Measurements from ENCODE around the gene KIFC1.

Gene KIFC1

DNA sequence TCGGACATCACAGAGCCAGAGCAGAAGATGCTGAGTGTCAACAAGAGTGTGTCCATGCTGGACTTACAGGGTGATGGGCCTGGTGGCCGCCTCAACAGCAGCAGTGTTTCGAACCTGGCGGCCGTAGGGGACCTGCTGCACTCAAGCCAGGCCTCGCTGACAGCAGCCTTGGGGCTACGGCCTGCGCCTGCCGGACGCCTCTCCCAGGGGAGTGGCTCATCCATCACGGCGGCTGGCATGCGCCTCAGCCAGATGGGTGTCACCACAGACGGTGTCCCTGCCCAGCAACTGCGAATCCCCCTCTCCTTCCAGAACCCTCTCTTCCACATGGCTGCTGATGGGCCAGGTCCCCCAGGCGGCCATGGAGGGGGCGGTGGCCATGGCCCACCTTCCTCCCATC, 51.4 kb downstream of the KIFC1 start:
- no peak for DNase-seq (ENCODE audit: low spot score)

DNA sequence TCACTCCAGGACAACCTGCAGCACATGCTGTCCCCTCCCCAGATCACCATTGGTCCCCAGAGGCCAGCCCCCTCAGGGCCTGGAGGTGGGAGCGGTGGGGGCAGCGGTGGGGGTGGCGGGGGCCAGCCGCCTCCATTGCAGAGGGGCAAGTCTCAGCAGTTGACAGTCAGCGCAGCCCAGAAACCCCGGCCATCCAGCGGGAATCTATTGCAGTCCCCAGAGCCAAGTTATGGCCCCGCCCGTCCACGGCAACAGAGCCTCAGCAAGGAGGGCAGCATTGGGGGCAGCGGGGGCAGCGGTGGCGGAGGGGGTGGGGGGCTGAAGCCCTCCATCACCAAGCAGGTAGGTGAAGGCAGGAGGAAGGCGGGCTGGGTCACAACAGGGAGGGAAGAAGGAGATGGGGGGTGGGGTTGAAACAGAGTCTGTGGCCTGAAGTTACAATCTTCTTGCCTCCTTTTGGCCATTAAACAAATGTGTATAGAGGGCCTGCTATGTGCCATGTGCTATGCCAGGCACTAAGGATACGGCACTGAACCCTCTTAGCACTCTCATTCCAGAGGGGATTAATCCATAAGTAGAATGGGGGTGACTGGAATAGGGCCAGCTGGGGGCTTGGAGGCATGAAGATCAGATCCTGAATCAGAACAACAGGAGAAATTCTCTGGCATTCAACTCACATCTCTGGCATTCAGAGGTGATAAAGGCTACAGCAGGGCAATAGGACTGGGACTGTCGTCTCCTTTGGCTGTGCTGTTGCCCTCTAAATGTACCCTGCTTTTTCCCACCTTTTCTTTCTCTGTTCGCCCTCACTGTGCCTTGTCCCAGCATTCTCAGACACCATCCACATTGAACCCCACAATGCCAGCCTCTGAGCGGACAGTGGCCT, 52.2 kb downstream of the KIFC1 start:
- DNase-seq (ENCODE audit: low spot score): no peak

DNA sequence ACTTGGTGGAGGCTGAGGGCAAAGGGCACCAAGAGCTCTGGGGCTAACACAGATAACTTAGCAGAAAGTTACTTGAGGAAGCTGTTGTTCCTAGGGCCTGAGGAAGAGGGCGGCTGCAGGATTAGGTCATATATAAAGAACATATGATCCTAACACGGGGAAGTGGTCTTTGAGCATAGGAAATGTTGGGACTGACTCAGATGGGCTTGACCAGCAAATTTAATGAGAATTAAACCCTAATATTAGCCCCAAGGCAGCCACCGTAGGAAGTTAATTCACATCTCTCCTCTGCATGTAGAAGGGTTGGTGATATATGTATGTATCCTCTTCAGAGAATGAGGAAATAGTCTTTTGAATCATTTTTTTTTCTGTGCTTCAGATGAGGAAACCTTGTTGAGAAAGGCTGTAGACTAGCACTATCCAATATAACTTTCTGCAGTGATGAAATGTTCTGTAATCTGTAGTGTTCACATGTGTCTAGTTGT, 53.5 kb downstream of the KIFC1 start:
- no peak for DNase-seq (ENCODE audit: low spot score)

DNA sequence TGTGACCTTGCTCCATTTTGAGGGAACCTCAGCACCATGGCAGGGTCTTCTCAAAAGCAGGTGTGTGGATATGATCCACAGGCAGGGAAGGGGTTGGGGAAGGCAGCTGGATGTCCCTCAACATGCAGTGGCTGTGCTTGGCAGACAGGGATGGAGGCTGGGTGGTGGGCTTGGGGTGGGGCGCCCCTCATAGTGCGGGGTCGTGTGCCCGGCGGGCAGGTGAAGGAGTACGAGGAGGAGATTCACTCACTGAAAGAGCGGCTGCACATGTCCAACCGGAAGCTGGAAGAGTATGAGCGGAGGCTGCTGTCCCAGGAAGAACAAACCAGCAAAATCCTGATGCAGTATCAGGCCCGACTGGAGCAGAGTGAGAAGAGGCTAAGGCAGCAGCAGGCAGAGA, 54.7 kb downstream of the KIFC1 start:
- no peak for DNase-seq (ENCODE audit: low spot score)

DNA sequence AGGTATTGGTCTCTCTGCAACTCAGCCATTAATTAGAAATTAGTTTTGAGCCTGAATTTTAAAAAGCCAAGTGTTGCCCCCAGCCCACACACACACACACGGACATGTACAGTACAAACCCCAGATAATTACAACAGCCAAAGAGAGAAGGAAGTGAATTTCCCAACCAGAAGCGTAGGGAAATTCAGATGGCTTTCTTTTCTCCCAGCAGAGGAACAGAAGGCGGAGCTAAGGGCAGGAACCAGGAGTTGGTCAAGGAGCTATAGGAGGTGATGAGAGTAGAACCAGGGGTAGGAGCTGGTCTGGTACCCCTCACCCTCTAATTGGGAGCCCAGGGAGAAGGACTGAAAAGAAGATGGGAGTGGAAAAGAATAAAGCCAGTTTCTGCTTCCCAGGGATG, 58.8 kb downstream of the KIFC1 start:
- DNase-seq (ENCODE audit: low spot score): peak; percentile 4

DNA sequence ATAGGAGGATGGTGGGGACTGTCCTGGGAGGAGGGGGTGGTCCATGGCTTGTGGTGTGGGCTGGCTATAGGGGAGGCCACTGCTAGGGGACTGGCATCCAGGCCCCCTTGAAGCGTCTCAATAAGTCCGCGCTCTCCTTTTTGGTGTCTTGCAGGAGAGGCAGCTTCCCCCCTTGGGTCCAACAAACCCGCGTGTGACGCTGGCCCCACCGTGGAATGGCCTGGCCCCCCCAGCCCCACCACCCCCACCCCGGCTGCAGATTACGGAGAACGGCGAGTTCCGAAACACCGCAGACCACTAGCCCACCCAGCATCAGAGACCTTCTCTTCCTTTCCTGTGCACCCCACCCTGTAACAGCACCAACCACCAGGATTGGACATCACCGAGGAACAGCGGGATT, 60.0 kb downstream of the KIFC1 start:
- peak; percentile 6 for DNase-seq (ENCODE audit: low spot score)

DNA sequence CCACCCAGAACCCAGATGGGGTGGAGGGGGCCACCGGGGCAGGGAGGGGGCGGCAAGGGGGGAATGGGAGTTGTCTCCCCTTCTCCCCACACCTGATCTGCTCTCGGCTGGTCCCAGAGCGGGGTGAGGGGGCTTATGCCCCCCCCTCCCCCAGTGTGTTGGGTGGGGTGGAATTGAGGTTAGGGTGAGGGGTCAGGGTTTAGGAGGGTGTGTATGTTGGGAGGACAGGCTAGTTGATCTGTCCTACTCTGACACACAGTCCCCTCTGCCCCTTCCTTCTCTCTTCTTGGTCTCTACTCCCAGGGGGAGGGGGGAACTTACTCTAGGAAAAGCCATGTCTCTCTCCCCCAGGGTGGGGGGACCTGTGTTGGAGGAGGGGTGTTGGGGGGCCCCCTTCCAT, 60.9 kb downstream of the KIFC1 start:
- peak; percentile 5 for DNase-seq (ENCODE audit: low spot score)

DNA sequence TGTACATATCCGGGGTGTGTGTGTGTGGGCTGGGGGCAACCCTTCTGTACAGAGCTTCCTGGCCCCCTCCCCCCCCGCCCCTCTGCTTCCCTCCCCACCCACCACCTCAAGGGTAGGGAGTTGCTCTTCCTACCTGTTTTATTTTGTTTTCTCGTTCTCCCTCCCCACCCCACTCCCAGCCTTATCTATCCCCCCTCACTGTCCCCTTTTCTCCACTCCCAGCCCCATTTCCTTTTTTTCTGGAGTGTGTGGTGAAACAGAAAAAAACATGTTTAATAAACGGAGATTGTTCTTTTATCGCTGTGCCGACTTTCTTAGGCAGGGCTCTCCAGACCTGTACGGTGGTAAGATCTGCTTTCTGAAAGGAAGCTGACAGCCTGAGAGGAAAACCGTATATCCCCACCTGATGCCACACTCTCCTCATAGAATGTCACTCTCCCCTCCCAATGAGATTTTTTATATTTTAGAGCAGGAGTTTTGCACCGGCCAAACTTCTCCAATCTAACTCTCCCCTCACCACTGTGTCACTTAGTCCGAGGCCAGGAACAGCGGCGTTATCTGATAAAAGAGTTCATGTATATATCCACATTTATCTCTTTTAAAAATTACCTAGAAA, 61.9 kb downstream of the KIFC1 start:
- peak; percentile 55 for DNase-seq (ENCODE audit: low spot score)

DNA sequence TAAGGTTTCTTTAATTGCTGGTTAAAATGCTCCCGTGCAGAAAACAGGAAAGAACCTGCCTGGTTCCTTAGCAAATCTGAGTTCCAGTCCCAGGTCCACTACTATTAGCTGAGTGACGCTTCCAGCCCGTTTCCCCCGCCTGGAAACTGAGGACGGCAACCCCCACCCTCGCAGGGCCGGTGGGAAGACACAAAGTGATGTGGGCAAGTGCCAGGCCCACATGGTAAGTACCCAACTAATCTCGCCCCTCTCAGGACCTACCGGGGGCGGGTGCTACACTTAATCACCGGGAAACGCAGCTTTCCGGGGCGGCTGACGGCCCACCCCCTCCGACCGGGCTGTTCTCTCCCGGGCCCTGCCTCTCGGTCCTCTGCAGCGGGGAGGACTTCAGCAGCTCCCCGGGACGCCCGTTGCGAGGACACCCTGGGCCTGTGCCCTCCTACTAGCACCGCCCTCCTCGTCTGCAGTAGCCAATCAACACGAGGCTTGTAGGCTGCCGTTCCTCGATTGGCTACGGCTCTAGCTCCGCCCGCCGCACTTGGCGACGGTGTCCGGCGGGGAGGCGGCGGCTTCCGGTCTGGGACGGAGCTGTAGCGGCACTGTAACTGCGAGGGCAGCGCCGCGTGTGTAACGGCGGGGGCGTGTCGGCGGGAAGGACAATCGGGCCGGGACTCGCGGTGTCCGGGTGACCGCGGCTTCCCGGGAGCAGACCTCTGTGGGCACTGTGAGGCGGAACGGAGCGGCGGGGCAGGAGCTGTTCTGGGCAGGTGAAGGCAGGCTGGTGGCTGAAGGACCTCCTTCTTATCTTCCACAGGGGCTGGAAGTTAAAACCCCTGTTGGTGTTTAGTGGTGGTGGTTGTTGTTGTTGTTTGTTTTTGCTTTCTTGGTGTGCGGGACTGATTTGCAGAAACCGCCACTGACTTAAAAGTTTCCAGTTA, 62.7 kb downstream of the KIFC1 start, which contains the start of gene ZBTB9:
TSS of gene ZBTB9 (plus strand) at position 568 of the 938 bp plus-strand sequence. CDS start 525 bp downstream, outside the sequence.
- DNase-seq (ENCODE audit: low spot score): peak; percentile 100

DNA sequence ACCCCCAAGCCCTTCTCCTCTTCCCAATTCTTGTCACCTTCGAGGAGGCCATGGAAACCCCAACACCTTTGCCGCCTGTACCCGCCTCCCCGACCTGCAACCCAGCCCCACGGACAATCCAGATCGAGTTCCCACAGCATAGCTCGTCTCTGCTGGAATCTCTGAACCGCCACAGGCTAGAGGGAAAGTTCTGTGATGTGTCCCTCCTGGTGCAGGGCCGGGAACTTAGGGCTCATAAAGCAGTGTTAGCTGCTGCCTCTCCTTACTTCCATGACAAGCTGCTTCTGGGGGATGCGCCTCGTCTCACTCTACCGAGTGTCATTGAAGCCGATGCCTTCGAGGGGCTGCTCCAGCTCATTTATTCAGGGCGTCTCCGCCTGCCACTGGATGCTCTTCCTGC, 63.4 kb downstream of the KIFC1 start:
- peak; percentile 5 for DNase-seq (ENCODE audit: low spot score)

DNA sequence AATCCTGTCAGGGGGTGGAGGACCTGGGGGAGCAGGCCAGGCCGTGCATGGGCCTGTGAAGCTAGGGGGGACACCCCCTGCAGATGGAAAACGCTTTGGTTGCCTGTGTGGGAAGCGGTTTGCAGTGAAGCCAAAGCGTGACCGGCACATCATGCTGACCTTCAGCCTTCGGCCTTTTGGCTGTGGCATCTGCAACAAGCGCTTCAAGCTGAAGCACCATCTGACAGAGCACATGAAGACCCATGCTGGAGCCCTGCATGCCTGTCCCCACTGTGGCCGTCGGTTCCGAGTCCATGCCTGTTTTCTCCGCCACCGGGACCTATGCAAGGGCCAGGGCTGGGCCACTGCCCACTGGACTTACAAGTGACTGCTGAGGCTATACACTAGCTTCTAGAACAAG, 64.5 kb downstream of the KIFC1 start:
- DNase-seq (ENCODE audit: low spot score): no peak

DNA sequence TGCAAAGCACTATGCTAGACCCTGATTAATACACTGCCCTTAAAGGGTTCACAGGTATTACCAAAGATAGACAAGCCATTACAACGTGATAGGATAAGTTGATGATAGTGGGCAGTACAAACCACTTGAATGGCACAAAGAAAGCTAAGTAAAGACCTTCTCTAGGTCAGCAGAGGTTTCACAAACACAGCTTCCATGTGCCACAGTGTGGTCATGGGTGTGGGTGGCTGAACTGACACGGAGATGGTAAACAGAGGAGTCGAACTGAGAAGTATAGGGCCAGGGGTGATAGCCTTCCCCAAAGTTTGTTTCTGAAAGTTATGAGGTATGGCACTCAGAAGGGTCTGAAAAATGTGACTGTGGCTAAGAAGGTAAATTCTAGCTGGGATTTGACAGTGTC, 67.1 kb downstream of the KIFC1 start:
- no peak for DNase-seq (ENCODE audit: low spot score)

DNA sequence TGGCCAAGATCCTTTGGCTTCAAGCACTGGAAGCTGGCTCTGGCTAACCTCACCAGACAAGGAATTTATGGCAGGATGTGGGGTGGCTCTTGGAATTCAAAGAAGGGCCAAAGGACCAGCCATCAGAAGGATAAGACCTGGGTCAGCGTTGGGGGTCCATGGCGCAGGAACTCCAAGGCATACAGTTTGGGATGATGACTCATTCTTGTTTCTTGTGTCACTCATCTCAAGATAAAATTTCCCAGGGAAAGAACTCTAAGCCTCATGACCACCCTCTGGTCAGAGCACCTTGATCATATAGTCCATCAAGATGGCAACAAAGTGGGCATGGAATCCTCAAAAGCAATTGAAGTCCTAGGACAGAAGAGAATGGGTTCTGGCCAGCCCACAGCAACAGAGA, 67.6 kb downstream of the KIFC1 start:
- DNase-seq (ENCODE audit: low spot score): no peak
